Memory B cell (primary cell): ENCODE results near the gene ICOS.

Source experiments
- ATAC-seq: fragments of 150-1000 bp; cut with Tn5 transposase; 2 replicates; pipeline ENCODE4 v1.10.0; 2021; ENCODE audit warnings: low read depth, mild to moderate bottlenecking, moderate library complexity
- DNase-seq, 2 donors: peaks; one replicate each; pipeline ENCODE4 v3.0.0; 2022; ENCODE audit warnings: low spot score in 2 of 2
- H3K27ac Mint-ChIP-seq: one replicate; pipeline ENCODE4 v1.8.0; 2022; ENCODE audit warnings: mild to moderate bottlenecking, moderate library complexity, mixed read lengths
- H3K27me3 Mint-ChIP-seq: one replicate; pipeline ENCODE4 v1.8.0; 2022; ENCODE audit warnings: mixed read lengths
- H3K36me3 Mint-ChIP-seq: one replicate; pipeline ENCODE4 v1.8.0; 2022; ENCODE audit warnings: mild to moderate bottlenecking, mixed read lengths
- H3K4me1 Mint-ChIP-seq: one replicate; pipeline ENCODE4 v1.8.0; 2022; ENCODE audit warnings: mixed read lengths
- H3K4me3 Mint-ChIP-seq: one replicate; pipeline ENCODE4 v1.8.0; 2022; ENCODE audit warnings: mild to moderate bottlenecking, moderate library complexity, mixed read lengths
- H3K9me3 Mint-ChIP-seq: one replicate; pipeline ENCODE4 v1.8.0; 2022; ENCODE audit warnings: mixed read lengths

The ICOS gene, protein sequence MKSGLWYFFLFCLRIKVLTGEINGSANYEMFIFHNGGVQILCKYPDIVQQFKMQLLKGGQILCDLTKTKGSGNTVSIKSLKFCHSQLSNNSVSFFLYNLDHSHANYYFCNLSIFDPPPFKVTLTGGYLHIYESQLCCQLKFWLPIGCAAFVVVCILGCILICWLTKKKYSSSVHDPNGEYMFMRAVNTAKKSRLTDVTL

GRCh38 chr2:203936535-203936934 is at the start of gene ICOS:
TSS of gene ICOS (plus strand) at chr2:203936763. CDS start at chr2:203936815, 52 bp downstream.
- no peaks in the 10 kb centered on the region for H3K4me1 Mint-ChIP-seq
- no peak within 1 kb of the TSS for H3K4me3 Mint-ChIP-seq
- no peaks in the 10 kb centered on the region for H3K36me3 Mint-ChIP-seq

DNA sequence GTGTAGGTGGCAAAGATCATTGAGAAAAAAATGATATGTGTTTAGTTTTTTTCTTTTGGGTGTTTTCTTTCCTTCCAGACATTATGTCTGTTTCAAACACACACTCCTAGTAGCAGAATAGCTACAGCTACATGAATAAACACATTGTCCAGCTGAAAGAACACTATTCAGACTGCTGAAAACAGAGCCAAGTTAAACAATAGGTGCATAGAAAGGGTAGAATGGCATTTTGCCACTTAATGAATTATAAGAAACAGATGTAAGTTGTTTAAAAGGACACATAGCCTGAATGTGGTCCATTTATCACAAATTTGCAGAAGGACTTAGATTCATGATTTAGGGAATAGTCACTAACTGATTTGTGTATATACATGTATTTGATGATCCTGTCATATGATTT is 48.9 kb upstream of the ICOS start:
- Mint-ChIP-seq H3K36me3 (no peaks in the 10 kb centered on the region), H3K9me3 (no peaks in the 10 kb centered on the region), H3K4me1 (no peaks in the 10 kb centered on the region), H3K27ac (no peak overlapping the region), H3K27me3 (peaks cover 15% of the 10 kb centered on the region), H3K4me3 (no peak overlapping the region)
- DNase-seq (no peak), ATAC-seq (no peak)

More at GRCh38 chr2:203936535-203936934, at the start of gene ICOS:
- H3K27me3 Mint-ChIP-seq: peaks cover 3% of the 10 kb centered on the region
- H3K27ac Mint-ChIP-seq: no peak within 1 kb of the TSS
- peaks cover 4% of the 10 kb centered on the region for H3K9me3 Mint-ChIP-seq
- no peak for DNase-seq
- no peak for ATAC-seq

DNA sequence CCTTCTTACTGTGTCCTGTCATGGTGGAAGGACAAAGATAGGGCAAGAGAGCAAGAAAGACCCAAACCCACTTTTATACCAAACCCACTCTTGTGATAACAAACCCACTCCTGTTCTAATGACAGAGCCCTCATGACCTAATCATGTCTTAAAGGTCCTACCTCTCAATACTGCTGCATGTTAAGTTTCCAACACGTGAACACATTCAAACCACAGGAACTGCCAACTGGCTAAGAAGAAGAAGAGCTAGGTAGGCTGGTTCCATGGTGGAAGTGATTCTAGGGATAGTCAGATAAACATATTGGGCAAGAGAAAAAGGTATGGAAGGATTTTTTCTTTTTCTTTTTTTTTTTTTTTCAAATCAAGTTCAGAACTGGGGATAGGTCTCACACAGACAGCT is 47.0 kb upstream of the ICOS start:
- H3K4me1 Mint-ChIP-seq: no peaks in the 10 kb centered on the region
- ATAC-seq (no peak), DNase-seq (no peak)
- no peaks in the 10 kb centered on the region for H3K9me3 Mint-ChIP-seq
- peaks cover 17% of the 10 kb centered on the region for H3K27me3 Mint-ChIP-seq
- no peaks in the 10 kb centered on the region for H3K36me3 Mint-ChIP-seq
- no peak overlapping the region for H3K4me3 Mint-ChIP-seq
- H3K27ac Mint-ChIP-seq: no peak overlapping the region

DNA sequence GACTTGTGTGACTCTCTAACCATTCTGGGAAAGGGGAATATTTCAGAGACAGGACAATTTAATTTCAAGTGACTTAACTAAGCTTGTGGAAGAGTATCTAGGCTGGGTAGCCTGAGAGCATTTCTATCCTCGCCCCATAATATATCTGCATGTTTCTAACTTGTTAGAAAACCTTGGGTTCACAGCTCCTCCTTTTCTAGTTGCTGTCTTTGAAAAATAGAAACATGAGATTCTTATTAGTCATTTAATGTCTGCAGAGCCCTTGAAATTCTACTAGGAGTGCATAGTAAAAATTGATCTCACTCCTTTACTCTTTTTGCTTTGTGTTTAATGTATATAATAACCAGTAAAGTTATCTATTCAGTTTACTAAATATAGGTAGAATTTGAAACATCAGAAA is 46.6 kb upstream of the ICOS start:
- Mint-ChIP-seq H3K4me1 (no peaks in the 10 kb centered on the region), H3K27me3 (peaks cover 14% of the 10 kb centered on the region), H3K9me3 (no peaks in the 10 kb centered on the region), H3K27ac (no peak overlapping the region), H3K4me3 (no peak overlapping the region), H3K36me3 (no peaks in the 10 kb centered on the region)
- ATAC-seq (no peak), DNase-seq (no peak)

DNA sequence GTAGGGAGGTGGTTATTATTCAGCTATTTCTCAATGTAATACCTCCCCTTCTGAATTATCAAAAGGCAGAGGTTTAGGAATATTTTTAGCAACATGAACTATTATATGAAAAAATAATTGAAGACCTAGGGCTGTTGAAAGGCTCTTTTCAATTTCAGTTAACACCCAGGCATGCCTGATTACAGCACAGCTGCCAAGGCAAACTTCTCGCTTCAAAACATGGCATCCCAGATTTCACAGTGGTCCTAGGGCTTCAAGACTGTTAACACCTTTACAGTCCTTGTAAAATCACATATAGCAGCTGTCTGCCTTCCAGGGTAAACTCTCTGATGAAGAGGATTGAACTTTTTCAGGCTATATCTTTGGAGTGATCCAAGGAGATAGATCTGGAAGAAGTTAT is 45.8 kb upstream of the ICOS start:
- Mint-ChIP-seq H3K27me3 (peaks cover 12% of the 10 kb centered on the region), H3K9me3 (no peaks in the 10 kb centered on the region), H3K4me3 (no peak overlapping the region), H3K4me1 (no peaks in the 10 kb centered on the region), H3K27ac (no peak overlapping the region), H3K36me3 (no peaks in the 10 kb centered on the region)
- DNase-seq: no peak
- no peak for ATAC-seq

- ATAC-seq: no peak
- no peak overlapping the region for H3K27ac Mint-ChIP-seq
- H3K27me3 Mint-ChIP-seq: peaks cover 10% of the 10 kb centered on the region
- H3K4me1 Mint-ChIP-seq: no peaks in the 10 kb centered on the region
- H3K36me3 Mint-ChIP-seq: no peaks in the 10 kb centered on the region
- H3K9me3 Mint-ChIP-seq: no peaks in the 10 kb centered on the region
- DNase-seq: no peak
- no peak overlapping the region for H3K4me3 Mint-ChIP-seq
Measured at GRCh38 chr2:203891474-203891873, 45.1 kb upstream of the ICOS start.

GRCh38 chr2:203892207-203892606 is 44.4 kb upstream of the ICOS start:
- ATAC-seq (no peak), DNase-seq (no peak)
- H3K27ac Mint-ChIP-seq: no peak overlapping the region
- H3K4me1 Mint-ChIP-seq: no peaks in the 10 kb centered on the region
- peaks cover 10% of the 10 kb centered on the region for H3K27me3 Mint-ChIP-seq
- no peaks in the 10 kb centered on the region for H3K9me3 Mint-ChIP-seq
- no peak overlapping the region for H3K4me3 Mint-ChIP-seq
- no peaks in the 10 kb centered on the region for H3K36me3 Mint-ChIP-seq

DNA sequence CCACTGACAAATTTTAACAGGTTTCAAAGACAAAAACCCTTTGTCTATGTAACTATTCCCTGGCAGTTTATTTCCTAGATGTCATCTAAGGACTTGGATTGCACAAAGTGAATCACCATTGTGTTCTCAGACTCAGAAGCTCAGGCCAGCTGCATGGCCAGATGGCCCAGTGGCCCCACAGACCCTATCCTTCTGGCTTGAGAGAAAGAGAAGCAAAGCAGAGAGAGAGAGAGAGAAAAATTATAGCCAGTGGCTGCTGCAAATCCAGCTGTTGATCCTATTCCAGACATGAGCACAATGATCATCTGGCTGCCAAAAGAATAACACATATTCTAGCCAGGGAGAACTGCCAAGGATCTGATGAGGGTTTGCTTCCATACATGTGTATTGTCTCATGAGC is 43.2 kb upstream of the ICOS start:
- DNase-seq (no peak), ATAC-seq (no peak)
- Mint-ChIP-seq H3K27me3 (peaks cover 9% of the 10 kb centered on the region), H3K36me3 (no peaks in the 10 kb centered on the region), H3K9me3 (no peaks in the 10 kb centered on the region), H3K4me1 (peaks cover 6% of the 10 kb centered on the region), H3K27ac (no peak overlapping the region), H3K4me3 (no peak overlapping the region)

GRCh38 chr2:203893840-203894239 is 42.7 kb upstream of the ICOS start:
- peaks cover 6% of the 10 kb centered on the region for H3K4me1 Mint-ChIP-seq
- no peak overlapping the region for H3K27ac Mint-ChIP-seq
- H3K9me3 Mint-ChIP-seq: no peaks in the 10 kb centered on the region
- no peaks in the 10 kb centered on the region for H3K36me3 Mint-ChIP-seq
- H3K4me3 Mint-ChIP-seq: no peak overlapping the region
- peaks cover 7% of the 10 kb centered on the region for H3K27me3 Mint-ChIP-seq
- ATAC-seq: no peak
- DNase-seq: no peak

GRCh38 chr2:203894262-203894661 is 42.3 kb upstream of the ICOS start:
- Mint-ChIP-seq H3K27ac (no peak overlapping the region), H3K27me3 (peaks cover 8% of the 10 kb centered on the region), H3K4me1 (peaks cover 6% of the 10 kb centered on the region), H3K36me3 (no peaks in the 10 kb centered on the region), H3K9me3 (no peaks in the 10 kb centered on the region), H3K4me3 (no peak overlapping the region)
- ATAC-seq (no peak), DNase-seq (no peak)

- no peak overlapping the region for H3K27ac Mint-ChIP-seq
- H3K36me3 Mint-ChIP-seq: peaks cover 7% of the 10 kb centered on the region
- peaks cover 5% of the 10 kb centered on the region for H3K27me3 Mint-ChIP-seq
- no peak overlapping the region for H3K4me3 Mint-ChIP-seq
- peaks cover 13% of the 10 kb centered on the region for H3K9me3 Mint-ChIP-seq
- H3K4me1 Mint-ChIP-seq: peaks cover 6% of the 10 kb centered on the region
- ATAC-seq (peak; percentile 76), DNase-seq (no peak)
Measured at GRCh38 chr2:203897544-203897943, 39.0 kb upstream of the ICOS start.

GRCh38 chr2:203898657-203899056 is 37.9 kb upstream of the ICOS start:
- ATAC-seq: no peak
- Mint-ChIP-seq H3K36me3 (peaks cover 7% of the 10 kb centered on the region), H3K4me3 (no peak overlapping the region), H3K9me3 (peaks cover 13% of the 10 kb centered on the region), H3K4me1 (peaks cover 6% of the 10 kb centered on the region), H3K27ac (no peak overlapping the region), H3K27me3 (peaks cover 4% of the 10 kb centered on the region)
- DNase-seq: no peak

DNA sequence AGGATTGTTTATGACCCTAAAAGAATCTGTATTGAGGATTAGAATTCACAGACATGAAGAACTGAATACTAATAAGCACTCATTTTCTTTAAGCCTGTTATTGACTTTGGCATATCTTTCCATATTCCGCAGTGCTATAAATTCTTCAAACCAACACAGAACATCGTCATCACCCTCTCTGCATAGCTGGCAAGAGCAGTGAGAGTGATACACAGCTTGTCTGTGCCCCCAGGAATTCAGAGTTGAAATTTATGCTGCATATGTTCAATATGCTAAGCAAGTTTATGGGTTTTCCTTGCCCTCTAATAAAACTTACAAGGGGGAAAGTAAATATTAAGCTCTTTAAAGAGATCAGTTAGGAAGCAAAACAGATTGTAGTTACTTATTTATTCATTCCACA is 36.3 kb upstream of the ICOS start:
- Mint-ChIP-seq H3K27ac (no peak overlapping the region), H3K36me3 (peaks cover 7% of the 10 kb centered on the region), H3K4me3 (no peak overlapping the region), H3K4me1 (peaks cover 6% of the 10 kb centered on the region), H3K9me3 (peaks cover 13% of the 10 kb centered on the region), H3K27me3 (peaks cover 4% of the 10 kb centered on the region)
- ATAC-seq (no peak), DNase-seq (no peak)

- no peak overlapping the region for H3K4me3 Mint-ChIP-seq
- H3K27ac Mint-ChIP-seq: no peak overlapping the region
- peaks cover 7% of the 10 kb centered on the region for H3K36me3 Mint-ChIP-seq
- ATAC-seq (no peak), DNase-seq (no peak)
- peaks cover 13% of the 10 kb centered on the region for H3K9me3 Mint-ChIP-seq
- peaks cover 2% of the 10 kb centered on the region for H3K4me1 Mint-ChIP-seq
- H3K27me3 Mint-ChIP-seq: peaks cover 4% of the 10 kb centered on the region
Measured at GRCh38 chr2:203904022-203904421, 32.5 kb upstream of the ICOS start.

DNA sequence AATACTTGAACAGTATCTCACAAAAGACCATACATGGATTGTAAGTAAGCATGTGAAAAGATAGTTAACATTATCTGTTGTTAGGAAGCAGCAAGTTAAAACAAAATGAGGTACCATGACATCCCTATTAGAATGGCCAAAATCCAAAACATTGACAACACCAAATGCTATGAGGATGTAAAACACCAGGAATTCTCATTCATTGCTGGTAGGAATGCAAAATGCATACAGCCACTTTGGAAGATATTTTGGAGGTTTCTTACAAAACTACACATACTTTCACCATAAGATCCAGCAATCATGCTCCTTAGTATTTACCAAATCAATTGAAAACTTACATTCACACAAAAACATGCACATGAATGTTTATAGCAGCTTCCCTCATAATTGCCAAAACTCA is 30.9 kb upstream of the ICOS start:
- DNase-seq (no peak), ATAC-seq (no peak)
- no peak overlapping the region for H3K27ac Mint-ChIP-seq
- peaks cover 12% of the 10 kb centered on the region for H3K9me3 Mint-ChIP-seq
- H3K27me3 Mint-ChIP-seq: peaks cover under 1% of the 10 kb centered on the region
- no peak overlapping the region for H3K4me3 Mint-ChIP-seq
- peaks cover 6% of the 10 kb centered on the region for H3K36me3 Mint-ChIP-seq
- H3K4me1 Mint-ChIP-seq: peaks cover 7% of the 10 kb centered on the region
